OCI-LY3 (cell line): ENCODE measurements around the gene REEP1.

Experiments
- CTCF ChIP-seq: fragments of 200-600, 300-600 bp; sonication (generic); IDR thresholded peaks from 2 replicates; pipeline ENCODE4 v1.5.1; 2014; ENCODE audit warnings: antibody characterized with exemption, low read length, low read depth
- EZH2phosphoT487 ChIP-seq: fragments of 200-600 bp; shearing (Covaris generic); IDR thresholded peaks from 2 replicates; pipeline ENCODE4 v1.6.1; 2018; ENCODE audit warnings: antibody characterized with exemption, mixed run types, low read depth

DNA sequence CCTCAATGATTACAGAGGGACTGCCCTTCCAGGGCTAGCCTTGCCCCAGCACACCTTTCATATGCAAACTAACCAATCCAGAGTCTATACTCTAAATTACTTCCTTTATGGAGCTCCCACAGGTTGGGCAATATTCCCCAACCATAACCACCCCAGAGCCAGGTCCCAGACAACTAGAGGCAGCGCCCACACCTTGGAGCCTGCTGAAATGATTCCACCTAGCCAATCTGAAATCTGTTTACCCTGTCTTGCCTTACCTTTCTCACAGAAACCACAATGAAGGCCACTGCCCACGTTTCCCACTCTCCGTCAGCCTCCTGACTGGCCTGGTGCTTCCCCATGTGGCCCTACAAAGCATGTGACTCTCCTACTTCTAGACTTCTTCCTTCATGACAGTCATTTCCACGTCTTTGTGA, 62.0 kb downstream of the REEP1 start:
- no peak for TF ChIP-seq CTCF
- no peak for TF ChIP-seq EZH2phosphoT487
